GM18502 (cell line): ENCODE results near the gene PXDN.
"Not testable (repeated sequence)": the region's sequence is repeated elsewhere in the genome, so short reads cannot be mapped to it uniquely, and the experiment has no call there.

Source experiments
- ATAC-seq: cut with Tn5 transposase; IDR thresholded peaks from one replicate; pipeline ENCODE4 v1.9.1; 2021; ENCODE audit warnings: mild to moderate bottlenecking; ENCODE audit not compliant: unreplicated experiment, poor library complexity

The PXDN gene

GRCh38 chr2:1744446-1745170, at the start of gene PXDN:
PXDN (minus strand) TSS chr2:1744515; CDS start chr2:1744455, 60 bp downstream.
- ATAC-seq = no peak

GRCh38 chr2:1793868-1794445, 49.6 kb upstream of the PXDN start:
- no peak for ATAC-seq

- no peak for ATAC-seq
These were observed 48.9 kb upstream of the PXDN start for GRCh38 chr2:1793001-1793867.

GRCh38 chr2:1791685-1792435, 47.5 kb upstream of the PXDN start:
- no peak for ATAC-seq

GRCh38 chr2:1791006-1791605, 46.8 kb upstream of the PXDN start:
- ATAC-seq = no peak

GRCh38 chr2:1790473-1790872, 46.2 kb upstream of the PXDN start:
- no peak for ATAC-seq

- no peak for ATAC-seq
These were observed 45.3 kb upstream of the PXDN start for GRCh38 chr2:1789610-1790009.

GRCh38 chr2:1788478-1788959, 44.2 kb upstream of the PXDN start:
- no peak for ATAC-seq

- no peak for ATAC-seq
These were observed 43.6 kb upstream of the PXDN start for GRCh38 chr2:1787755-1788477.

GRCh38 chr2:1784986-1785617, 40.8 kb upstream of the PXDN start:
- no peak for ATAC-seq

GRCh38 chr2:1784087-1784486, 39.8 kb upstream of the PXDN start:
- ATAC-seq = no peak

GRCh38 chr2:1782514-1782913, 38.2 kb upstream of the PXDN start:
- no peak for ATAC-seq

- ATAC-seq = no peak
These were observed 37.2 kb upstream of the PXDN start for GRCh38 chr2:1781291-1782080.

- ATAC-seq = no peak
These were observed 36.4 kb upstream of the PXDN start for GRCh38 chr2:1780693-1781092.

- ATAC-seq = not testable (repeated sequence)
These were observed 35.7 kb upstream of the PXDN start for GRCh38 chr2:1780054-1780453.

- no peak for ATAC-seq
These were observed 34.3 kb upstream of the PXDN start for GRCh38 chr2:1778566-1778965.

GRCh38 chr2:1777781-1778180, 33.5 kb upstream of the PXDN start:
- no peak for ATAC-seq

GRCh38 chr2:1777156-1777555, 32.8 kb upstream of the PXDN start:
- ATAC-seq = no peak
